ENCODE data around the gene MRPL37.

- TF ChIP-seq POLR2A (IDR thresholded peaks at IDR 0.05) (no peak), POLR2AphosphoS5 (IDR thresholded peaks at IDR 0.05) (no peak), CTCF (IDR thresholded peaks at IDR 0.05) (no peak)
Measured at GRCh38 chr1:54245501-54245900, 45.5 kb downstream of the MRPL37 start.
